A673 (cell line): ENCODE measurements around the gene IGFL3. TPM values are rescaled to one million over a fixed set of nuclear protein-coding genes. Genes with fewer than 3 reads are reported as not detected.
"Not testable (repeated sequence)": the region's sequence is repeated elsewhere in the genome, so short reads cannot be mapped to it uniquely, and the experiment has no call there.

Experiments
- Bru-seq: library from RNA; stranded (reverse); fragments of 400-500 nt; gene quantifications from one replicate; lab custom pipeline; 2021; lab: Mats Ljungman, UMichigan
- BruChase-seq, 2 experiments: library from RNA; stranded (reverse); fragments of 400-500 nt; gene quantifications; one replicate each; lab custom pipeline; 2021; lab: Mats Ljungman, UMichigan
- BruUV-seq: library from RNA; stranded (reverse); fragments of 400-500 nt; replicated peaks from 2 replicates; lab custom pipeline; 2021; lab: Mats Ljungman, UMichigan
- CTCF ChIA-PET: fragments of 300-600 bp; sonication (Branson Sonifier 250); formaldehyde crosslinking; loops from one replicate; lab custom pipeline; 2022; ENCODE audit warnings: antibody characterized with exemption; lab: Charles Lee
- POLR2A ChIA-PET: fragments of 300-600 bp; sonication (Branson Sonifier 250); formaldehyde crosslinking; loops from one replicate; lab custom pipeline; 2022; ENCODE audit warnings: antibody characterized with exemption; ENCODE audit not compliant: low non-redundant PET; lab: Charles Lee
- DNase-seq: peaks from one replicate; pipeline ENCODE4 v3.0.0-alpha.2; 2015; ENCODE audit warnings: low spot score
- H3K27ac ChIP-seq: fragments of 200-600 bp; sonication (generic); 2 replicates; pipeline ENCODE4 v1.5.1; 2016; ENCODE audit warnings: mixed run types, low read depth, mild to moderate bottlenecking, mixed read lengths, antibody characterized with exemption, low read length; ENCODE audit not compliant: poor library complexity, severe bottlenecking
- H3K27me3 ChIP-seq: fragments of 200-600 bp; sonication (generic); replicated peaks from 2 replicates; pipeline ENCODE4 v1.6.1; 2017; ENCODE audit warnings: mixed run types, low read depth, mild to moderate bottlenecking, mixed read lengths, antibody characterized with exemption, low read length; ENCODE audit not compliant: insufficient read depth, poor library complexity
- H3K36me3 ChIP-seq: fragments of 200-600 bp; sonication (generic); 2 replicates; pipeline ENCODE4 v1.6.1; 2016; ENCODE audit warnings: mixed run types, mild to moderate bottlenecking, mixed read lengths, antibody characterized with exemption, low read length; ENCODE audit not compliant: insufficient read depth, poor library complexity, severe bottlenecking
- H3K4me1 ChIP-seq: fragments of 200-600 bp; sonication (generic); 2 replicates; pipeline ENCODE4 v1.6.1; 2017; ENCODE audit warnings: mixed run types, mild to moderate bottlenecking, mixed read lengths, antibody characterized with exemption, low read length; ENCODE audit not compliant: insufficient read depth, poor library complexity, severe bottlenecking
- H3K4me3 ChIP-seq: fragments of 200-600 bp; sonication (generic); 2 replicates; pipeline ENCODE4 v1.5.1; 2016; ENCODE audit warnings: low read depth, mixed run types, mild to moderate bottlenecking, mixed read lengths, low read length; ENCODE audit not compliant: poor library complexity, severe bottlenecking
- H3K9me3 ChIP-seq: fragments of 200-600 bp; sonication (generic); 2 replicates; pipeline ENCODE4 v1.6.1; 2016; ENCODE audit warnings: mixed run types, low read depth, mild to moderate bottlenecking, mixed read lengths, antibody characterized with exemption, low read length; ENCODE audit not compliant: poor library complexity, severe bottlenecking
- CTCF ChIP-seq: fragments of 300-800, 200-600 bp; sonication (generic); conservative IDR thresholded peaks from 2 replicates; pipeline ENCODE4 v1.5.1; 2017; ENCODE audit warnings: low read depth, mild to moderate bottlenecking, antibody characterized with exemption, low read length, moderate library complexity, mixed read lengths
- EZH2 ChIP-seq: fragments of 200-600 bp; sonication (generic); IDR thresholded peaks from 2 replicates; pipeline ENCODE4 v1.6.1; 2017; ENCODE audit warnings: borderline replicate concordance, low read depth, mild to moderate bottlenecking, mixed read lengths, antibody characterized with exemption, low read length; ENCODE audit not compliant: poor library complexity, severe bottlenecking
- intact Hi-C: fragments of 100-400 bp; cut with micrococcal nuclease; formaldehyde crosslinking; loops from one replicate; pipeline ENCODE4 v1.10.0; 2022; ENCODE audit not compliant: unreplicated experiment
- long read RNA-seq: library from polyadenylated mRNA; stranded (forward); transcript quantifications from one replicate; pipeline ENCODE4 v2.0.0, GENCODE V29; 2022
- total RNA-seq: library from RNA; stranded (reverse); gene quantifications from 2 replicates; pipeline ENCODE4 v1.2.3, GENCODE V29; 2021

The IGFL3 gene
- total RNA-seq (not detected in 2 replicates), Bru-seq, nascent RNA (percentile 8 among the genes with signal in this experiment), BruChase-seq, experiment 1, labeled RNA remaining after a 2-hour chase (not detected), BruChase-seq, experiment 2, labeled RNA remaining after a 6-hour chase (not detected)
- long read RNA-seq = 0 reads

GRCh38 chr19:46124638-46125115, at the start of gene IGFL3:
TSS of gene IGFL3 (minus strand) at chr19:46124688. CDS start at chr19:46124649, 39 bp downstream.
- CTCF ChIA-PET = no interaction called here
- Histone ChIP-seq H3K27ac (no peak within 1 kb of the TSS), H3K9me3 (no peaks in the 10 kb centered on the region), H3K27me3 (no peaks in the 10 kb centered on the region), H3K36me3 (no peaks in the 10 kb centered on the region), H3K4me3 (no peak within 1 kb of the TSS), H3K4me1 (no peaks in the 10 kb centered on the region)
- no TSS peak for BruUV-seq
- POLR2A ChIA-PET = no interaction called here
- TF ChIP-seq EZH2 (no peak), CTCF (no peak)
- intact Hi-C loops = no loop called here
- DNase-seq = no peak

- POLR2A ChIA-PET = no interaction called here
- TF ChIP-seq EZH2 (no peak), CTCF (no peak)
- Histone ChIP-seq H3K27me3 (no peaks in the 10 kb centered on the region), H3K4me1 (no peaks in the 10 kb centered on the region), H3K27ac (no peak overlapping the region), H3K36me3 (no peaks in the 10 kb centered on the region), H3K4me3 (no peak overlapping the region), H3K9me3 (no peaks in the 10 kb centered on the region)
- intact Hi-C loops = no loop called here
- BruUV-seq = no TSS peak
- CTCF ChIA-PET = no interaction called here
- no peak for DNase-seq
Observed at GRCh38 chr19:46173886-46174480, 49.5 kb upstream of the IGFL3 start.

GRCh38 chr19:46162731-46163130, 38.2 kb upstream of the IGFL3 start:
- H3K4me3 ChIP-seq = no peak overlapping the region
- intact Hi-C loops = no loop called here
- ChIA-PET CTCF (no interaction called here), POLR2A (no interaction called here)
- TF ChIP-seq EZH2 (no peak), CTCF (no peak)
- DNase-seq = no peak
- no peaks in the 10 kb centered on the region for H3K4me1 ChIP-seq
- H3K36me3 ChIP-seq = no peaks in the 10 kb centered on the region
- BruUV-seq = no TSS peak
- H3K9me3 ChIP-seq = no peaks in the 10 kb centered on the region
- no peak overlapping the region for H3K27ac ChIP-seq
- H3K27me3 ChIP-seq = no peaks in the 10 kb centered on the region

GRCh38 chr19:46161642-46162257, 37.3 kb upstream of the IGFL3 start:
- H3K27ac ChIP-seq, H3K9me3 ChIP-seq, DNase-seq, H3K36me3 ChIP-seq, intact Hi-C loops, BruUV-seq, CTCF ChIA-PET, H3K27me3 ChIP-seq, H3K4me1 ChIP-seq, POLR2A ChIA-PET, H3K4me3 ChIP-seq: not testable (repeated sequence)
